ENCODE results near the gene CRTAP. TPM values are rescaled to one million over a fixed set of nuclear protein-coding genes. Genes with fewer than 3 reads are reported as not detected.

CRTAP gene
- total RNA-seq, 2 donors from 2014 or later: 419 to 454 TPM

DNA sequence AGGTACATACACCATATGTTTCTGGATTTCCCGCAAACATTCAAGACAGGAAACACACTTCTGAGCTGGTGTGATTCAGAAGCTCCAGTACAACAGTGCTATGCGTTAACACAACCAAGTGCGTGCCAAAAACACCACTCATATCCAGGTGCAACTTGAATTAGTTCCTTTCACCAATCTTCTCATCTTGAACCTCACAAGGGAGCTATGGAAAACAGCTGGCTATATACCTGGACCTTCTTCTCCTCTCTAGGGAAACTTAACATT is 73.5 kb downstream of the CRTAP start:
- no peaks in the 10 kb centered on the region for H3K9me3 ChIP-seq
- H3K36me3 ChIP-seq: no peaks in the 10 kb centered on the region
- TF ChIP-seq, protein P1, sequence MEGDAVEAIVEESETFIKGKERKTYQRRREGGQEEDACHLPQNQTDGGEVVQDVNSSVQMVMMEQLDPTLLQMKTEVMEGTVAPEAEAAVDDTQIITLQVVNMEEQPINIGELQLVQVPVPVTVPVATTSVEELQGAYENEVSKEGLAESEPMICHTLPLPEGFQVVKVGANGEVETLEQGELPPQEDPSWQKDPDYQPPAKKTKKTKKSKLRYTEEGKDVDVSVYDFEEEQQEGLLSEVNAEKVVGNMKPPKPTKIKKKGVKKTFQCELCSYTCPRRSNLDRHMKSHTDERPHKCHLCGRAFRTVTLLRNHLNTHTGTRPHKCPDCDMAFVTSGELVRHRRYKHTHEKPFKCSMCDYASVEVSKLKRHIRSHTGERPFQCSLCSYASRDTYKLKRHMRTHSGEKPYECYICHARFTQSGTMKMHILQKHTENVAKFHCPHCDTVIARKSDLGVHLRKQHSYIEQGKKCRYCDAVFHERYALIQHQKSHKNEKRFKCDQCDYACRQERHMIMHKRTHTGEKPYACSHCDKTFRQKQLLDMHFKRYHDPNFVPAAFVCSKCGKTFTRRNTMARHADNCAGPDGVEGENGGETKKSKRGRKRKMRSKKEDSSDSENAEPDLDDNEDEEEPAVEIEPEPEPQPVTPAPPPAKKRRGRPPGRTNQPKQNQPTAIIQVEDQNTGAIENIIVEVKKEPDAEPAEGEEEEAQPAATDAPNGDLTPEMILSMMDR (IDR thresholded peaks at IDR 0.05): no peak
- H3K4me3 ChIP-seq: no peak overlapping the region
- ATAC-seq (ENCODE audit: insufficient number of reproducible peaks, low FRiP score, low read depth) (no peak), DNase-seq (ENCODE audit: low spot score) (no peak)
- peak overlapping the region; percentile 2 to 35 for H3K27ac ChIP-seq
- H3K4me1 ChIP-seq (ENCODE audit: control insufficient read depth in 1 of 2, low read depth in 2 of 2): peaks cover 4 to 41% of the 10 kb centered on the region in 2 donors
- no peaks in the 10 kb centered on the region for H3K27me3 ChIP-seq (replicated peaks; ENCODE audit: insufficient read depth)

DNA sequence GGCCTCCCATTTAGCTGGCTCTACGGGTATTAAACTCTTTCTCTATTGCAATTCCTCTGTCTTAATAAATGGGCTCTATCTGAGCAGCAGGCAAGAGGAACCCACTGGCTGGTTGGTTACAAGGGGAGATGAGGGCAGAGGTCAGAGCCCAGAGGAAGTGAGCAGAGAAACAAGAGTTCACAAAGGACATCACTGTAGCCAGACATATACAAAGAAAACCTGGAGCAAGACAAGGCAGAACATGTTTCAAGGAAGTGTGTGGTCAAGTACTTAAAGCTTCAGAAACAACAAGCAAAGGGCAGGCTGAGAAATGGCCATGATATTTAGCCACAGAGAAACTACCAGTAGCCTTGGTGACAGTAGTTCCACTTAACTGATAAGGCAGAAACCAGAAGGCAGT is 80.5 kb downstream of the CRTAP start:
- Histone ChIP-seq H3K9me3 (no peaks in the 10 kb centered on the region), H3K36me3 (peaks cover 2% of the 10 kb centered on the region), H3K4me3 (no peak overlapping the region), H3K27ac (no peak overlapping the region), H3K27me3 (replicated peaks; ENCODE audit: insufficient read depth) (no peaks in the 10 kb centered on the region), H3K4me1 (ENCODE audit: control insufficient read depth in 1 of 2, low read depth in 2 of 2) (peaks cover 0 to 7% of the 10 kb centered on the region in 2 donors)
- DNase-seq (ENCODE audit: low spot score) (no peak), ATAC-seq (ENCODE audit: insufficient number of reproducible peaks, low FRiP score, low read depth) (no peak)
- TF ChIP-seq, protein P1 (IDR thresholded peaks at IDR 0.05): no peak

DNA sequence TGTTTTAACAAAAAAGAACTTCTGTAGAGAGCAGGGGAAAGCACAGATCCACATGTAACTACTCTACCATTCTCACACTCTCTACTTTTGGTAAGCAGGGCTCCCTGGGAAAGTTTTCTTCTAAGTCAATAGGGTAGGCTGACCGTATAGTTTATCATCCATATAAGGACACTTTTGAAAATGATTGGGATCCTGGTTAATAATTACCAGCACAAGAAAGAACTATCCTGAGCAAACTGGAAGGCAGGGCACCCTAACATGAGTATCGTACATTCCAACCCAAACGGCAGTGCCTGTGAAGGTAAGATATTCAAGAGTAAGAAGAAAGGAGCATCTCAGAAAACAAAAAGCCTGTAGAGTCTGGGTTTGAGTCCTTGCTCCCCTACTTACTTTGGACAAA is 82.7 kb downstream of the CRTAP start:
- Histone ChIP-seq H3K27me3 (replicated peaks; ENCODE audit: insufficient read depth) (no peaks in the 10 kb centered on the region), H3K36me3 (peaks cover 7% of the 10 kb centered on the region), H3K9me3 (no peaks in the 10 kb centered on the region), H3K4me1 (ENCODE audit: control insufficient read depth in 1 of 2, low read depth in 2 of 2) (peaks cover 6 to 23% of the 10 kb centered on the region in 2 donors), H3K4me3 (no peak overlapping the region), H3K27ac (no peak overlapping the region)
- TF ChIP-seq, protein P1 (IDR thresholded peaks at IDR 0.05): no peak
- DNase-seq (ENCODE audit: low spot score) (no peak), ATAC-seq (ENCODE audit: insufficient number of reproducible peaks, low FRiP score, low read depth) (no peak)

Other genes starting within 250 kb of the CRTAP start
- under 1 TPM in 1 of 2 donors, not detected in 1; 0.56 TPM for gene CCR4, start 162.4 kb upstream of the CRTAP start, total RNA-seq
- gene GLB1, start 16.9 kb upstream of the CRTAP start, total RNA-seq: 100 to 1,000 TPM in 1 of 2 donors, 10 to 100 TPM in 1; 64.1 to 104 TPM
- 10 to 100 TPM in 1 of 2 donors, 1 to 10 TPM in 1; 6.5 to 12.1 TPM for gene TMPPE, start 16.9 kb upstream of the CRTAP start, total RNA-seq
- 100 to 1,000 TPM; 259 to 273 TPM for gene SUSD5, start 104.8 kb downstream of the CRTAP start, total RNA-seq
- gene FBXL2, start 163.4 kb downstream of the CRTAP start, total RNA-seq: 10 to 100 TPM; 21.7 to 24.6 TPM